T-helper 1 cell treated with Interleukin-12 subunit alpha and Interleukin-12 subunit beta and Interleukin-4 antibody, amounts not matched to agents 30 μg/mL and 1 μg/mL, for 36 hours (primary cell): ENCODE measurements around the gene C1orf35.

Experiments used
- H3K27ac Mint-ChIP-seq: one replicate; pipeline ENCODE4 v1.8.0; 2021; ENCODE audit warnings: mild to moderate bottlenecking, mixed read lengths
- H3K27me3 Mint-ChIP-seq: one replicate; pipeline ENCODE4 v1.8.0; 2021; ENCODE audit warnings: low read depth, mixed read lengths
- H3K36me3 Mint-ChIP-seq: one replicate; pipeline ENCODE4 v1.8.0; 2021; ENCODE audit warnings: low read depth, mixed read lengths
- H3K4me1 Mint-ChIP-seq: one replicate; pipeline ENCODE4 v1.8.0; 2021; ENCODE audit warnings: low read depth, mixed read lengths
- H3K4me3 Mint-ChIP-seq: one replicate; pipeline ENCODE4 v1.8.0; 2021; ENCODE audit warnings: mild to moderate bottlenecking, moderate library complexity, mixed read lengths
- H3K9me3 Mint-ChIP-seq: one replicate; pipeline ENCODE4 v1.8.0; 2021; ENCODE audit warnings: mixed read lengths

Gene C1orf35

GRCh38 chr1:228065543-228066347 is 37.4 kb downstream of the C1orf35 start:
- Mint-ChIP-seq H3K27me3 (peaks cover 12% of the 10 kb centered on the region), H3K4me1 (peaks cover 2% of the 10 kb centered on the region), H3K27ac (no peak overlapping the region), H3K36me3 (no peaks in the 10 kb centered on the region), H3K4me3 (no peak overlapping the region), H3K9me3 (no peaks in the 10 kb centered on the region)

GRCh38 chr1:228064741-228065542 is 38.2 kb downstream of the C1orf35 start:
- Mint-ChIP-seq H3K27me3 (peaks cover 15% of the 10 kb centered on the region), H3K27ac (no peak overlapping the region), H3K9me3 (no peaks in the 10 kb centered on the region), H3K4me1 (peaks cover 2% of the 10 kb centered on the region), H3K4me3 (no peak overlapping the region), H3K36me3 (no peaks in the 10 kb centered on the region)

- no peak overlapping the region for H3K4me3 Mint-ChIP-seq
- H3K27ac Mint-ChIP-seq, result no peak overlapping the region
- H3K9me3 Mint-ChIP-seq, result no peaks in the 10 kb centered on the region
- no peaks in the 10 kb centered on the region for H3K36me3 Mint-ChIP-seq
- H3K27me3 Mint-ChIP-seq, result peaks cover 19% of the 10 kb centered on the region
- H3K4me1 Mint-ChIP-seq, result peaks cover 2% of the 10 kb centered on the region
Measured at GRCh38 chr1:228064296-228064695, 38.8 kb downstream of the C1orf35 start.

GRCh38 chr1:228063251-228064191 is 39.6 kb downstream of the C1orf35 start:
- Mint-ChIP-seq H3K4me3 (no peak overlapping the region), H3K4me1 (peaks cover 2% of the 10 kb centered on the region), H3K27ac (no peak overlapping the region), H3K36me3 (no peaks in the 10 kb centered on the region), H3K27me3 (peaks cover 23% of the 10 kb centered on the region), H3K9me3 (no peaks in the 10 kb centered on the region)

GRCh38 chr1:228062812-228063211 is 40.3 kb downstream of the C1orf35 start:
- Mint-ChIP-seq H3K4me3 (no peak overlapping the region), H3K4me1 (peaks cover 2% of the 10 kb centered on the region), H3K27me3 (peaks cover 30% of the 10 kb centered on the region), H3K9me3 (no peaks in the 10 kb centered on the region), H3K27ac (no peak overlapping the region), H3K36me3 (no peaks in the 10 kb centered on the region)

- Mint-ChIP-seq H3K27ac (no peak overlapping the region), H3K9me3 (no peaks in the 10 kb centered on the region), H3K4me1 (peaks cover 2% of the 10 kb centered on the region), H3K27me3 (peaks cover 36% of the 10 kb centered on the region), H3K36me3 (no peaks in the 10 kb centered on the region), H3K4me3 (no peak overlapping the region)
Measured at GRCh38 chr1:228062085-228062791, 40.9 kb downstream of the C1orf35 start.

GRCh38 chr1:228061411-228062084 is 41.6 kb downstream of the C1orf35 start:
- peaks cover 2% of the 10 kb centered on the region for H3K4me1 Mint-ChIP-seq
- no peak overlapping the region for H3K27ac Mint-ChIP-seq
- no peaks in the 10 kb centered on the region for H3K9me3 Mint-ChIP-seq
- no peaks in the 10 kb centered on the region for H3K36me3 Mint-ChIP-seq
- H3K4me3 Mint-ChIP-seq, result peak overlapping the region; percentile 54
- H3K27me3 Mint-ChIP-seq, result peaks cover 40% of the 10 kb centered on the region

- H3K27me3 Mint-ChIP-seq, result peaks cover 47% of the 10 kb centered on the region
- no peaks in the 10 kb centered on the region for H3K36me3 Mint-ChIP-seq
- no peaks in the 10 kb centered on the region for H3K9me3 Mint-ChIP-seq
- H3K4me3 Mint-ChIP-seq, result peak overlapping the region; percentile 54
- peaks cover 2% of the 10 kb centered on the region for H3K4me1 Mint-ChIP-seq
- no peak overlapping the region for H3K27ac Mint-ChIP-seq
Measured at GRCh38 chr1:228060458-228061190, 42.5 kb downstream of the C1orf35 start.

GRCh38 chr1:228059634-228060457 is 43.3 kb downstream of the C1orf35 start:
- Mint-ChIP-seq H3K9me3 (no peaks in the 10 kb centered on the region), H3K27me3 (peaks cover 52% of the 10 kb centered on the region), H3K36me3 (no peaks in the 10 kb centered on the region), H3K27ac (no peak overlapping the region), H3K4me3 (peak overlapping the region; percentile 53), H3K4me1 (peaks cover 2% of the 10 kb centered on the region)

GRCh38 chr1:228058949-228059633 is 44.0 kb downstream of the C1orf35 start:
- no peaks in the 10 kb centered on the region for H3K9me3 Mint-ChIP-seq
- no peaks in the 10 kb centered on the region for H3K36me3 Mint-ChIP-seq
- no peak overlapping the region for H3K4me3 Mint-ChIP-seq
- no peak overlapping the region for H3K27ac Mint-ChIP-seq
- H3K4me1 Mint-ChIP-seq, result peaks cover 2% of the 10 kb centered on the region
- H3K27me3 Mint-ChIP-seq, result peaks cover 52% of the 10 kb centered on the region

GRCh38 chr1:228058172-228058948 is 44.8 kb downstream of the C1orf35 start:
- Mint-ChIP-seq H3K36me3 (no peaks in the 10 kb centered on the region), H3K27ac (no peak overlapping the region), H3K27me3 (peaks cover 52% of the 10 kb centered on the region), H3K4me3 (peak overlapping the region; percentile 15), H3K4me1 (peaks cover 2% of the 10 kb centered on the region), H3K9me3 (no peaks in the 10 kb centered on the region)
